Activated T-cell treated with anti-CD3 and anti-CD28 coated beads for 48 hours (primary cell): ENCODE results near the gene HMCN1.

Source experiments
- DNase-seq: peaks from one replicate; pipeline ENCODE4 v3.0.0-alpha.2; 2020; ENCODE audit warnings: low read depth

Gene HMCN1

GRCh38 chr1:185804608-185805007 lies 70.4 kb downstream of the HMCN1 start:
- DNase-seq = no peak

GRCh38 chr1:185807275-185807674 lies 73.1 kb downstream of the HMCN1 start:
- no peak for DNase-seq

DNA sequence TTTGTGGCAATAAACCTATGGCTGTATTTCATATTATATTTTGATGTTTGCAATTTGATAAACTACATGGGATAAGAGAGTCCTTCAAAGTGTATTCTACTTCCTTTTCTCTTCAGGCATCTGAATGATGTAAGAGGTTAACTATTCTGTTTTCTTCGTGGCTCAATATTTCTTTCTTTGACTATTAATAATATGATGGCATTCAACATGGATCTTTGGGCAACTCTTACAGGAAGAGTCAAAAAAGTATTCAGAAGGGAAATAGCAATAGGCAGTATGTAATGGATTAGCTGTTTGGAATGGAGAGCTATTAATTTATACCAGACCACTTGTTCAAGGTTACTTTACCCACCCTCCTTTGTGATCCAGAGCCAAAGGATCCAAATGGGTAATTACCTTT lies 74.4 kb downstream of the HMCN1 start:
- no peak for DNase-seq

- DNase-seq = no peak
Measured at GRCh38 chr1:185811073-185811709, 77.0 kb downstream of the HMCN1 start.

- no peak for DNase-seq
Measured at GRCh38 chr1:185812934-185813333, 78.7 kb downstream of the HMCN1 start.

GRCh38 chr1:185813401-185813979 lies 79.3 kb downstream of the HMCN1 start:
- DNase-seq = no peak

- no peak for DNase-seq
Measured at GRCh38 chr1:185816460-185816859, 82.3 kb downstream of the HMCN1 start.

GRCh38 chr1:185819798-185820197 lies 85.6 kb downstream of the HMCN1 start:
- DNase-seq = no peak

DNA sequence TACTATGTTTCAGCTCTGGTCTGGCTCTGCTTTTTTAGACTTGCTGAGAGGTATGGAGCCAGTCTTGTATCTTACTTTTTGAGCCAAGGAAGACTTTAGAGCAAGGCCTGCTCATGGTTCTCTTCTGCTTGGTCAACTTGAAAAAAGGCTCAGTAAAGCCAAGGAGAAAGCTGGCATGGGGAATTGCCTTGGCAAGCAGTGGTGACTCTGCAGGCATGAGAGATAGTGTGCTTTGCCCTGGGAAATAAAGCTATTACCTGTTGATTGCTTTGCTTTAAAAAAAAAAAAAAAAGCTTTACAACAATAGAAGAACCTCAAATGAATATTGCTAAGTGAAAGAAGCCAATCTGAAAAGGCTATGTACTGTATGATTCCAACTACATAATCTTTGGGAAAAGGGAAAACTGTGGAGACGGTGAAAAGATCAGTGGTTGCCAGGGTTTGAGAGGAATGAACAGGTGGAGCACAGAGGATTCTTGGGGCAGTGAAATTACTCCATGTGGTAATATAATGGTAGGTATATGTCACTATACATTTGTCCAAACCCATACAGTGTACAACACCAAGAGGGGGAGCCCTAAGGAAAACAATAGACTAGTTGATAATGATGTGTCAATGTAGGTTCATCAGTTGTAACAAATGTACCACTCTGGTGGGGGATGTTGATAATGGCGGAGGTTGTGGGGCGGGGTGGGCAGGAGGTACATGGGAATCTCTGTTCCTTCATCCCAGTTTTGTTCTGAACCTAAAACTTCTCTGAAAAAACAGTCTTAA lies 87.6 kb downstream of the HMCN1 start:
- DNase-seq = no peak

GRCh38 chr1:185823467-185823866 lies 89.3 kb downstream of the HMCN1 start:
- no peak for DNase-seq

DNA sequence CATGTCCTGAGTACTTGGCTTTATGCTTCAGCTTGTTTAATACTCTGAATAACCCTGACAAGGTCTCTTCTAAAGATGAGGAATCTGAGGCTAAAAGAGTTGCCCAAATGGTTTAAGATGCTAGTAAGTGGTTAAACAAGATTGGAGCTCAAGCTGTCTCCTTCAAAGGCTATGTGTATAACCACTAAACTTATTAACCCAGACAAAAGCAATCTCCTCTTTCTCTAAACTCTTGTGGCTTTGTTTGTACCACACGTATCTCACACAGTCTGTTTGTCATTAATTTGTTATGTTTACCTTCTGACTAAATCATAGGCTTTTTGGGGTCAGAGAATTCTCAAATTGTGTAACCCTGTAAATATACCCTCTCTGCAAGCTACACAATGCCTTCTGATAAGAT lies 89.9 kb downstream of the HMCN1 start:
- DNase-seq = no peak

- no peak for DNase-seq
Measured at GRCh38 chr1:185825556-185825955, 91.4 kb downstream of the HMCN1 start.

GRCh38 chr1:185834371-185834905 lies 100.2 kb downstream of the HMCN1 start:
- no peak for DNase-seq

DNA sequence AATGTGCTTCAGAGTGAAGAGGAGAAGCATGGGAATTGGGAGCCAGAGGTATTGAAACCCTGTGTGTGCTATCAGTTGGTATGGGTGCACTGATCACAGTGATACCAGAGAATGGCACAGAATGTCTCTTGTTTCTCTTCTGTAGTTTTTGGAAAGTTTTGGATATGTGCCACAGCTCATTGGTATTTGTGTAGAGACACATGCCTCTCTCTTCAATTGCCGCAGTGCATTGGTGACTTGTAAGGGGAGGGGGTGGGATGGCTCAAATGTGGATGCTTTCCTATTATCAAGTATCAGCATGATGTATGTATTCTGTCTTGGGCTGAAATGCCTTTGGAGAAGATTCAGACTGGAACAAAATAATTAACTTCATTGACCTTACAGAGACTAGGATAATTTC lies 101.0 kb downstream of the HMCN1 start:
- no peak for DNase-seq

DNA sequence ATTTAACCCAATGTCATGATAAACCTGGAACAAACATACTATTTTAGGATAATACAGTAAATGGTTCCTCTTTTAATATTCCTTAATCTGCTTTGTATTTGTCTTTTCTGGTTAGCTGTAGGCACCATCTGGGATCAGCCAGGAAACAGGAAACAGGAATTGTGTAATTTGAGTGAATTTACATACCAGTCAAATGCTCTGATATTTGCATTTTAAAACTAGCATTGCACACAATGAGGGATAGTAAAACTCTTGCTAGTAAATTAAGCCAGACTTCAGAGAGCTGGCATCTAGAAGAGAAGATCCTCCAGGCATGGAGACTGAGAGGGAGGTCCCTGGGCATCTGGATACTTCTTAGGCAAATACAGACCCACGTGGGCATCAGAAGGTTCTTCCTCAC lies 103.5 kb downstream of the HMCN1 start:
- no peak for DNase-seq

- no peak for DNase-seq
Measured at GRCh38 chr1:185838111-185838510, 103.9 kb downstream of the HMCN1 start.

DNA sequence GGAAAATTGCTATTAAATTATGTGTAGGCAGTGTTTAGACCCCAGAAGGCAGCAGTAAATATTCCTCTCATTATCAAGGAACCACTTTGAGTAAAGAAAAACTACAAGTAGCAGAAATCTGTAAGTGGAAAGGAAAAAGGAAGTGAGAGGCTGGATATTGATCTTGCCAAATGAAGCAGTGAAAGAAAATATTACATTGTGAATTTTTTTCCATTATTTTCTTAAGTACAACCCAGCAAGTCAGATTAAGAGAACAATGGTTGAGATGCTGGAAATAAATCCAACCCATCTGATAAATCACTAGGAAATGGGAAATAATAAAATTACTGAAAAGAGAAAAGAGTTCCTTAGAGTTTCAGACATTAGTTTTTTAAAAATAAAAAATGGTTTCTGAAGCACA lies 106.7 kb downstream of the HMCN1 start:
- no peak for DNase-seq

- no peak for DNase-seq
Measured at GRCh38 chr1:185843297-185843869, 109.2 kb downstream of the HMCN1 start.

DNA sequence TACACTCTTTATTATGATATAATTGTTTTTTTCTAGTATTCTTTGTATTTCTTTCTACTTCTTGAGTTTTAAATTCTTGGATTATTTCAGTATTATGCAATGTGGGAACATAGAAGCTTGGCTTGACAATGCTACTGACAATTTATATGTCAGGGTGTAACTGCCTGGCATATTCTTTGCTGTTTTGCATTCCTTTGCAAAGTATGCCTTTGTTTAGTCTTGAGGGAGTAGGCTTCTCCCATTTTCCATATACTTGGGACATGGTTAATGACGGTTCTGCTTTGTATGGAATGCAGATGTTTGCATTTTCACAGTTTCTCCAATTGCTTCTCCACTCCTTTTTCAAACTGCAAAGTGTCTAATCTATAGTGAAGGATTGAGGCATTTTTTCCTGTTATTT lies 109.8 kb downstream of the HMCN1 start:
- no peak for DNase-seq

DNA sequence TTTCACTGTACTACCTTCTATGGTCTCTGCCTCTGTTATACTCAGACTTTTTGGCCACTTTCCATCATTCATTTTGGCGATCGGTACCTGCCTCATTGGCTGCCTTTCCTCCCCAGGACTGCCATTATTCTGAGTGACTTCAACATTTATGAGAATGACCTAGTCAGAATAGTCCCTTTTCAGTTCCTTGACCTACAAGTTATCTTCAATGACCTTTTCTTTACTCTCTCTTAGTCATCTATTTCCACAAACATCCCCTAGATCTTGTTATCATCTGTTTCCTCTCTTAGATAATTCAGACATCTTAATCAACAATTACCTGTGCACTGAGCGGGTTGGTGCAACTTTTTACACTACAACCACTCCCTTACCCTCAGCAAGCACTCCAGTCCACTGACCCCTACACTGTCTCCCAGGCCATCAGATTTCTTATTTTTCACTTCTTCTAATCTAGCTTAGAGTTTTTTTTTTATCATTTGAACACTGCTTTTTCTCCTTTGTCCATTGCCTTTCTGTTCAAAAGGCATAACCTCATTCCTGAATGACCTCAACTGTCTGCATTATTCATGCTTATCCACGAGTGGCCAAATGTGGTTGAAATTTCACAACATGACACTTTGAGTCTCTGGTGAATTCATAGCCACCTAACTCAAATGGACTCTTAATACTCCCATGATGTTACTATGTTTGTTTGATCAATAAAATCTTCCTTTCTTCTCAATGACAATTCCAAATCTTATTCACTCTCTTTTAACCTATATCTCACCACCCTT lies 112.7 kb downstream of the HMCN1 start:
- no peak for DNase-seq

GRCh38 chr1:185849014-185849413 lies 114.8 kb downstream of the HMCN1 start:
- DNase-seq = no peak

DNA sequence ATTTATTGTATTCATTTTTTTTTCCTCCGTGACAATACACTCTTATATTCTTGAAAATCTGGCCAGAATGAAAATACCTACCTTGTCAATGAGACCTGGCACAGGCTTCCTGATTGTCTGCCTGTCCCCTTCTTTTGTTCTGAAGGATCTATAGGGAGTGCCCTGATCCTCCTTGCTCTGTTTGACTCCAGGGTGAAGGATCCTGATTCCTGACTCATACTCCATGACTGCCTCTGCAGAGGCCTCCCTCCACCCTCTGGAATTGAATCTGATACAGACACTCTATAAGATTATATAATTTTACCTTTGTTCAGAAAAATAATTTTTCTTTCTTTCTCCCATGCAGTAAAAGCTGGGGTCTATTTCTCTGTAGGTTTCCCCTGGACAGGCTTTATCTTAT lies 116.2 kb downstream of the HMCN1 start:
- DNase-seq = no peak
